Aortic smooth muscle cell (primary cell): ENCODE data around the gene WDR72. TPM values are rescaled to one million over a fixed set of nuclear protein-coding genes. Genes with fewer than 3 reads are reported as not detected.

Experiments
- total RNA-seq: library from RNA; depleted of rRNA; stranded (reverse); fragments of >200 nt; gene quantifications from 2 replicates; pipeline ENCODE4 v1.2.3, GENCODE V29; 2014

Gene WDR72
- total RNA-seq, result not detected in 2 replicates

GRCh38 chr15:53759411-53759931 lies at the start of gene WDR72:
TSS of gene WDR72 (minus strand) at chr15:53759663. CDS start at chr15:53733149, 26,514 bp downstream.

Other genes starting within 250 kb of the WDR72 start
- 0.56 TPM in 1 of 2 replicates, not detected in the other for gene UNC13C, start 218.8 kb upstream of the WDR72 start, total RNA-seq